Prostate gland (tissue), 2 donors: ENCODE results near the gene SEPHS1.

Experiments
- POLR2AphosphoS5 ChIP-seq: sonication (generic); formaldehyde crosslinking; IDR thresholded peaks from one replicate; pipeline ENCODE4 v1.6.1; 2017; ENCODE audit warnings: antibody characterized with exemption
- TF ChIP-seq, protein P1 (sequence below), 4 experiments: fragments of 200-600 bp in 2 of 4; fragments of 450-650 bp in 2 of 4; sonication (generic) in 2 of 4; IDR thresholded peaks; 1 replicate in 3 of 4; 2 replicates in 1 of 4; pipeline ENCODE4 v1.5.1; 2016 to 2019; ENCODE audit warnings: antibody characterized with exemption in 4 of 4, mild to moderate bottlenecking in 2 of 4, moderate library complexity in 2 of 4

DNA sequence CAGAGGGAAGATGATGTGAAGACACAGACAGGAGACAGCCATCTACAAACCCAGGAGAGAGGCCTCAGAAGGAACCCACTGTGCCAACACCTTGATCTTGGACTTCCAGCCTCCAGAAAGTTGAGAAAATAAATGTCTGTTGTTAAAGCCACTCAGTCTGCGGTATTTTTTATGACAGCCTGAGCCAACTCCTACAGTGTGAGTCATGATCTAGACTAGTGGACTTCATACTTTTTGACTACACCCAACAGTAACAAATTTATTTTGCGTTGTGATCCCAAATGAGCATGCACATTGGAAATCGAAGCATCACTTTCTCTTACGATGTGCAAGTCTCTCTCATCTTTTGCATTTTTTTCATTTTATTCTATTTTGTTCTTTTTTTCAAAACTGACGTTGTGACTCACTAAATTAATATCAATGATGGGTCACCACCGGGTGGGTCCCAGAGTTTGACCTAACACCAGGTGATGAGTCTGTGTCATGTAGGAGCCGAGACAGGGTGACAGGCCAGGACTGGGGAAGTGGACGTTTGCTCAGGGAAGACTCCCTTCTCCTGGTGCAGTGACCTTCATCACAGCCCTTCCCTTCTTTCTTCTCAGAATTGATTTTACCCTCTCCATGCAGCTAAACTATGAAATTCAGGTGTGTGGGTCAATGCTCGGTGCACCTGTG, 77.1 kb downstream of the SEPHS1 start:
- TF ChIP-seq, protein P1, sequence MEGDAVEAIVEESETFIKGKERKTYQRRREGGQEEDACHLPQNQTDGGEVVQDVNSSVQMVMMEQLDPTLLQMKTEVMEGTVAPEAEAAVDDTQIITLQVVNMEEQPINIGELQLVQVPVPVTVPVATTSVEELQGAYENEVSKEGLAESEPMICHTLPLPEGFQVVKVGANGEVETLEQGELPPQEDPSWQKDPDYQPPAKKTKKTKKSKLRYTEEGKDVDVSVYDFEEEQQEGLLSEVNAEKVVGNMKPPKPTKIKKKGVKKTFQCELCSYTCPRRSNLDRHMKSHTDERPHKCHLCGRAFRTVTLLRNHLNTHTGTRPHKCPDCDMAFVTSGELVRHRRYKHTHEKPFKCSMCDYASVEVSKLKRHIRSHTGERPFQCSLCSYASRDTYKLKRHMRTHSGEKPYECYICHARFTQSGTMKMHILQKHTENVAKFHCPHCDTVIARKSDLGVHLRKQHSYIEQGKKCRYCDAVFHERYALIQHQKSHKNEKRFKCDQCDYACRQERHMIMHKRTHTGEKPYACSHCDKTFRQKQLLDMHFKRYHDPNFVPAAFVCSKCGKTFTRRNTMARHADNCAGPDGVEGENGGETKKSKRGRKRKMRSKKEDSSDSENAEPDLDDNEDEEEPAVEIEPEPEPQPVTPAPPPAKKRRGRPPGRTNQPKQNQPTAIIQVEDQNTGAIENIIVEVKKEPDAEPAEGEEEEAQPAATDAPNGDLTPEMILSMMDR (IDR thresholded peaks at IDR 0.05): no peak
- no peak for TF ChIP-seq POLR2AphosphoS5
